Activated T-cell treated with anti-CD3 and anti-CD28 coated beads, Interleukin-2, amount 50 U/mL, for 24 hours (primary cell): ENCODE measurements around the gene KRTAP10-7.
"Not testable (repeated sequence)": the region's sequence is repeated elsewhere in the genome, so short reads cannot be mapped to it uniquely, and the experiment has no call there.

Source experiments
- DNase-seq: peaks from one replicate; pipeline ENCODE4 v3.0.0-alpha.2; 2020
- H3K27ac Mint-ChIP-seq: 2 replicates; pipeline ENCODE4 v1.8.0; 2020; ENCODE audit warnings: mild to moderate bottlenecking, mixed read lengths
- H3K27me3 Mint-ChIP-seq: 2 replicates; pipeline ENCODE4 v1.8.0; 2020; ENCODE audit warnings: mixed read lengths
- H3K36me3 Mint-ChIP-seq: 2 replicates; pipeline ENCODE4 v1.8.0; 2020; ENCODE audit warnings: low read depth, mixed read lengths
- H3K4me1 Mint-ChIP-seq: 2 replicates; pipeline ENCODE4 v1.8.0; 2020; ENCODE audit warnings: low read depth, mixed read lengths
- H3K4me3 Mint-ChIP-seq: 2 replicates; pipeline ENCODE4 v1.8.0; 2020; ENCODE audit warnings: mild to moderate bottlenecking, moderate library complexity, mixed read lengths
- H3K9me3 Mint-ChIP-seq: 2 replicates; pipeline ENCODE4 v1.8.0; 2020; ENCODE audit warnings: mixed read lengths

KRTAP10-7 gene

DNA sequence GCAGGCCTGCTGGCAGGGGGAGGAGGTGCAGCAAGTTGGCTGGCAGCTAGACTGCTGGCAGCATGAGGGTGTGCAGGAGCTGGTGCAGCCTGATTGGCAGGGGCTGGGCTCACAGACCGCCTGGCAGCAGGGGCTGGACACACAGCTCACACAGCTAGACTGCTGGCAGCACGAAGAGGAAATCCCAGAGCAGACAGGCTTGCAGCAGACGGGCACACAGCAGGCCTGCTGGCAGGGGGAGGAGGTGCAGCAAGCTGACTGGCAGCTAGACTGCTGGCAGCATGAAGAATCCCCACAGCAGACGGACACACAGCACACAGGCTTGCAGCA, 8.6 kb upstream of the KRTAP10-7 start:
- DNase-seq = peak; percentile 23
- H3K4me1 Mint-ChIP-seq, H3K4me3 Mint-ChIP-seq, H3K27me3 Mint-ChIP-seq, H3K9me3 Mint-ChIP-seq, H3K27ac Mint-ChIP-seq, H3K36me3 Mint-ChIP-seq: not testable (repeated sequence)

DNA sequence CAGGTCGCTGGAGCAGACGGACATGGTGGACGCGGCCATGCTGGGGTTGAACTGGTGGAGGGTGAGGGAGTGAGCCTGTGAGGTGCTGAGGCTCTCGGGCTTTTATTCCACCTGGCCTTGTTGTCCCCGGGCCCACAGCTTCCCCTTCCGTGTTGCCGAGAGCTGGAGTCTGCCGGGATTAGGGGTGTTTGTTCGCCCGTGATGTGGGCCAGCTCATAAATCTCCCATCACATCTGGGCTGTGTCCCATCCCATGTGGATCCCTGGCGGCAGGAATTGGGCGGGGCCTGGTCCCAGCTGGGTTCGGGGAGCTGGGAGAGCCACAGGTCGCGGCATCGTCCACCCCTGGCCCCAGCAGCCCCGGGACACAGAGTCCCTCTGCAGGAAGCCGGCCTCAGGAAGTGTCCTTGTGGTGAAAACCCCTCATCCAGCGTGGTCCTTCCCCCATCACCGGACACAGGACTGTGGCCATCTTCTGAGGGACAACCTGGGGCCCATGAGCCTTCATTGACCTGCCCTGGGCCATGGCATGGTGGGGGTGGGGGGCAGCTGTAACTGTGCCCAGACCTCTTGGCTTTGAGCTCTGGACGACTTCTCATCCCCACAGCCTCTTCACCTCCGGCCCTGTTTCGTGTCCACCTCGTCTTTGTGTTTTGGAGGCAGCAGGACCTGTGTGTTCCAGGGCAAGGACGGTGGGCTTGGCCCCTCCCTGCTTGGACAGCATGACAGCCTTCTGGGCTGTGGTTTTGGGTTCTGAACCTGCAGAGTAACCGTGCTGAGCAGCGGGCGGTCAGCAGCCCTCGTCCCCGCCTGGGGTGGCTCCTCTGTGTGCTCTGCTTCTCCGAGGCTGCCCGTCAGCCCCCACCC, 7.7 kb upstream of the KRTAP10-7 start, which contains the start of gene KRTAP10-6:
Gene KRTAP10-6 (minus strand): TSS at position 60 of the 866 bp plus-strand sequence. CDS start 21 bp downstream, at position 39.
- no peaks in the 10 kb centered on the region for H3K9me3 Mint-ChIP-seq
- H3K36me3 Mint-ChIP-seq = no peaks in the 10 kb centered on the region
- H3K27ac Mint-ChIP-seq = no peak within 1 kb of the TSS
- H3K4me3 Mint-ChIP-seq = no peak within 1 kb of the TSS
- H3K27me3 Mint-ChIP-seq = peaks cover 4% of the 10 kb centered on the region
- peak; percentile 14 for DNase-seq
- H3K4me1 Mint-ChIP-seq = no peaks in the 10 kb centered on the region

- no peaks in the 10 kb centered on the region for H3K4me1 Mint-ChIP-seq
- H3K36me3 Mint-ChIP-seq = no peaks in the 10 kb centered on the region
- no peaks in the 10 kb centered on the region for H3K9me3 Mint-ChIP-seq
- H3K27ac Mint-ChIP-seq = no peak overlapping the region
- DNase-seq = no peak
- peaks cover 4% of the 10 kb centered on the region for H3K27me3 Mint-ChIP-seq
- no peak overlapping the region for H3K4me3 Mint-ChIP-seq
These were observed 6.6 kb upstream of the KRTAP10-7 start for GRCh38 chr21:44593598-44594405.

DNA sequence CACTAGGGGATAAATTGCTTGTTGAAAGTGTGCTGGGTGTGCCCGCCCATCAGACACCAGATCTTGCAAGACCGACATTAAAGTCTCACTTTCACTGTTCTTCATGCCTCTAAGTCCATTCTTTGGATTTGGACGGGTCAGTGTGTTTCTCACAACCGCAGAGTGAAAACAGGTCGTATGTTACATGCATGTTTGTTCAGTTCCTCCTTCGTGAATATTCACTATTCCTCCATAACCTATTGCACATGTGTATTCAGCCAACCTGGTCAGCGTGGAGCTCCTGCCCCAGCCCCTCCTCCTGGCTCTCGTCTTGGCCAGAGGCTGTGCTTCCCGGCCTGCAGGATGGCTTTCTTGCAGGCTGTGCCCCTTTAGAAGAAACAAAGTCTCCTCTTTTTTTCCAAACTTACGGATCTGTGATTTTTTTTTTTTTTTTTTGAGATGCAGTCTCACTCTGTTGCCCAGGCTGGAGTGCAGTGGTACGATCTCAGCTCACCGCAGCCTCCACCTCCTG, 5.9 kb upstream of the KRTAP10-7 start:
- H3K27me3 Mint-ChIP-seq = peaks cover under 1% of the 10 kb centered on the region
- H3K4me3 Mint-ChIP-seq = no peak overlapping the region
- no peak for DNase-seq
- H3K27ac Mint-ChIP-seq = no peak overlapping the region
- H3K9me3 Mint-ChIP-seq = no peaks in the 10 kb centered on the region
- H3K4me1 Mint-ChIP-seq = no peaks in the 10 kb centered on the region
- no peaks in the 10 kb centered on the region for H3K36me3 Mint-ChIP-seq

- Mint-ChIP-seq H3K4me3 (no peak overlapping the region), H3K36me3 (no peaks in the 10 kb centered on the region), H3K9me3 (no peaks in the 10 kb centered on the region), H3K4me1 (no peaks in the 10 kb centered on the region), H3K27ac (no peak overlapping the region), H3K27me3 (no peaks in the 10 kb centered on the region)
- no peak for DNase-seq
These were observed 4.9 kb upstream of the KRTAP10-7 start for GRCh38 chr21:44595524-44595923.

- H3K4me1 Mint-ChIP-seq = no peaks in the 10 kb centered on the region
These were observed 4.2 kb upstream of the KRTAP10-7 start for GRCh38 chr21:44596068-44596725.

GRCh38 chr21:44598061-44598460, 2.3 kb upstream of the KRTAP10-7 start:
- Mint-ChIP-seq H3K36me3 (no peaks in the 10 kb centered on the region), H3K4me1 (no peaks in the 10 kb centered on the region), H3K9me3 (no peaks in the 10 kb centered on the region), H3K27ac (no peak overlapping the region), H3K4me3 (no peak overlapping the region), H3K27me3 (peaks cover 5% of the 10 kb centered on the region)
- no peak for DNase-seq

More at GRCh38 chr21:44596068-44596725, 4.2 kb upstream of the KRTAP10-7 start:
- DNase-seq = peak; percentile 21
- H3K4me3 Mint-ChIP-seq = no peak overlapping the region
- H3K9me3 Mint-ChIP-seq = no peaks in the 10 kb centered on the region
- H3K27me3 Mint-ChIP-seq = no peaks in the 10 kb centered on the region
- no peaks in the 10 kb centered on the region for H3K36me3 Mint-ChIP-seq
- H3K27ac Mint-ChIP-seq = no peak overlapping the region

DNA sequence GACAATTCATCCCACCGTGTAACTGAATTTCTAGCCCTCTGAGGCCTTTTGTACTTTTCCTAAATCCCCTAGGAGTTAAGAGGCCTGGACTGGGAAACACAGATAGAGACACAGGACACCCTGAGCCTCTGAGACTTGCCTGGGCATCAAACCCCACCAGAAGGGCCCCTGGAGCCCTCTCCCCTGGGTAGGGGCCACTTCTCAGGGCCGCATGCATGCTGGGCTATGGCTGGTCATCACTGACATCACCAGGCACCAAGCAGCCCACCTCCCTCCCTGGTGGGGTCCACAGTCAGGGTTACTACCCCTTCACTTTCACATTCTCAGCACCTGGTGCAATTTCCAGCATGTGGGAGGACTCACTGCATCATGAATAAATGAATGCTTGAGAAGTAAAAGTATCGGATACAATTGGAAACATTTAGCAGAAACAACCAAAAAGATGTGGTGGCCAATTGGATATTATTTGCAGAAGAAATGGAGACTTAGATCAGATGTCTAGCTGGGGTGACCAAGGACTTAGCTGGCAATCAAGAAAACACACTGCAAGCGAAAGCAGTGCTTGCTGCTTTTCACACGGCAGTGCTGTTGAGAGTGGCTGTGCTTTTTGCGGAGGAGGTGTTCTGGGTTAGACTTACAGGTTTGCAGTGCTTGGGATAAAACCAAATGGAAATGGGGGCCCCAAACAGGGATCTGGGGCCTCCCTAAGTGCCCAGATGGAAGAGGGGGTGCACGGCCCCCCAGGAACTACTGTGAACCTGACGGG, 950 bp upstream of the KRTAP10-7 start:
- H3K4me1 Mint-ChIP-seq = no peaks in the 10 kb centered on the region
- peaks cover 5% of the 10 kb centered on the region for H3K27me3 Mint-ChIP-seq
- H3K27ac Mint-ChIP-seq = no peak overlapping the region
- DNase-seq = no peak
- H3K9me3 Mint-ChIP-seq = no peaks in the 10 kb centered on the region
- no peak overlapping the region for H3K4me3 Mint-ChIP-seq
- no peaks in the 10 kb centered on the region for H3K36me3 Mint-ChIP-seq

GRCh38 chr21:44601091-44601490, 694 bp downstream of the KRTAP10-7 start:
- DNase-seq, H3K27ac Mint-ChIP-seq, H3K36me3 Mint-ChIP-seq, H3K4me3 Mint-ChIP-seq, H3K9me3 Mint-ChIP-seq, H3K27me3 Mint-ChIP-seq, H3K4me1 Mint-ChIP-seq: not testable (repeated sequence)

DNA sequence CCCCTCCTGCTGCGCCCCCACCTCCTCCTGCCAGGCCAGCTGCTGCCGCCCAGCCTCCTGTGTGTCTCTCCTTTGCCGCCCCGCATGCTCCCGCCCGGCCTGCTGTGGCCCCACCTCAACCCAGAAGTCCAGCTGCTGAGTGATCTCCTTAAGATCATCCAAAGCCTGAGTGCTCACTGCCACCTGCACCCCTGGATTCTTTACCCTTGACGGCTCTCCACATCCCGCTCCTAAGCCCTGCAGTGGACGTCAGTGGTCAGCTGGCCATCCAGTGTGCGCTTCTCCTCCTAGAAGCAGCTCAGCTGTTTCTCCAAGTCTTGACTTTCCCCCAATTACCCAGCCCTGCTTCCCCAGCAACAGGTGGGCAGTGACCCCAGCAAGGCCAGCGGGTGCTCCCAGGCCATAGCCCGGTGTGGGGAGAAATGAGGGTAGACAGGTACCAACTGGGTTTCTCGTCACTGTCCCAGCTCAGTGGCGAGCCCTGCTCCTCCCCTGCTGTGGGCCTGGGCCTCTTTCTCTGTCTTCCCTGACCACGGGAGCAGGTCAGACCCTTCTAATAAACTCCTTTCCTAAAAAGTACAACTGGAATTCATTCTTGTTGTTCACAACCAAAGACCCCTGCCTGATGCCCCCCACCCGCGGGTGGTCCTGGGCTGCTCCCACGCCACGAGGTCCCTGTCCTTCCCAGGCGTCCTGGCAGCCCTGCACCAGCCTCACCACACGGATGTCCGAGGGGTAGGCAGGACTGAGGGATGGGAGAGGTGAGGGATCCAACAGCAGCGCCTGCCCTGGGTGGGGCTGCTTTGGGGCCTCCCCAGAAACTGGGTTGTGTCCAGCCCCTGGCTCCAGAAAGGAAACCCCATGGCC, 1.4 kb downstream of the KRTAP10-7 start:
- no peak overlapping the region for H3K4me3 Mint-ChIP-seq
- H3K4me1 Mint-ChIP-seq = no peaks in the 10 kb centered on the region
- peaks cover 6% of the 10 kb centered on the region for H3K9me3 Mint-ChIP-seq
- peaks cover 5% of the 10 kb centered on the region for H3K27me3 Mint-ChIP-seq
- no peak overlapping the region for H3K27ac Mint-ChIP-seq
- DNase-seq = no peak
- no peaks in the 10 kb centered on the region for H3K36me3 Mint-ChIP-seq

GRCh38 chr21:44602463-44602850, 2.1 kb downstream of the KRTAP10-7 start:
- Mint-ChIP-seq H3K9me3 (peaks cover 6% of the 10 kb centered on the region), H3K27me3 (peaks cover 5% of the 10 kb centered on the region), H3K27ac (no peak overlapping the region), H3K36me3 (no peaks in the 10 kb centered on the region), H3K4me3 (no peak overlapping the region), H3K4me1 (no peaks in the 10 kb centered on the region)
- no peak for DNase-seq

DNA sequence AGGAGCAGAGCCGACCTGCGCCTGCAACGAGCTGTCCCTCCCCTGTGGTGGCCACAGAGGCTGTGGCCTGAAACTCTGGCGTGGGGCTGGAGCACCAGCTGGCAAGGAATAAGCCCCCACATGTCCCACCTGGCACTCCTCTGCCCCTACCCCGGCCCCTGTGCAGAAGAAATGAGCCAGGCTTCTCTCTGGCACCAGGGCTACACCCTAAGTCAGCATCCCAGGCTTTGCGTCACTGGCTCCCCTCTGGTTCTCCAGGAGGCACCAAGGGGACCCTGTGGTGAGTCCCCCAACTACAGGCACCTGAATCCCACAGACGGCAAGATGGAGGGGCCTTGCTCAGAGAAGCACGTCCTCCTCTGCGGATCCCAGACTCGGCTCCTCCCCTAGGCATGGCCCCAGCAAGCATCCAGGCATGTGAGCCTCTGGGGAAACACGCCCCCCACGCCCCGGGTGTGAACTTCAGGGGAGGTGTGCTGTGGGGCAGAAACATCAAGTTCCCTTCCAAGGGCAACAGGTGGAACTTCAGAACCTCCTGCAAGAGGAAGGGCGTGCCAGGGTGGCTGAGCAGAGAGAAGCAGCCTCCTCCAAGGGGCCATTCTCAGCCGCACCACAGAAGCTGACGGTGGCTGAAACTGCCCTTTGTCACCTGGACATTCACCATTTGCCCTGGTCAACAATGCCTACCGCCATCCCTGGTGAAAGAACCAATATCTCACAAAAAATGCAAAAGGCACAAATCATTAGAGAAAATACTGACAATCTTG, 2.9 kb downstream of the KRTAP10-7 start:
- no peaks in the 10 kb centered on the region for H3K4me1 Mint-ChIP-seq
- no peak for DNase-seq
- H3K27ac Mint-ChIP-seq = no peak overlapping the region
- no peak overlapping the region for H3K4me3 Mint-ChIP-seq
- H3K36me3 Mint-ChIP-seq = no peaks in the 10 kb centered on the region
- peaks cover 6% of the 10 kb centered on the region for H3K9me3 Mint-ChIP-seq
- H3K27me3 Mint-ChIP-seq = peaks cover 5% of the 10 kb centered on the region

DNA sequence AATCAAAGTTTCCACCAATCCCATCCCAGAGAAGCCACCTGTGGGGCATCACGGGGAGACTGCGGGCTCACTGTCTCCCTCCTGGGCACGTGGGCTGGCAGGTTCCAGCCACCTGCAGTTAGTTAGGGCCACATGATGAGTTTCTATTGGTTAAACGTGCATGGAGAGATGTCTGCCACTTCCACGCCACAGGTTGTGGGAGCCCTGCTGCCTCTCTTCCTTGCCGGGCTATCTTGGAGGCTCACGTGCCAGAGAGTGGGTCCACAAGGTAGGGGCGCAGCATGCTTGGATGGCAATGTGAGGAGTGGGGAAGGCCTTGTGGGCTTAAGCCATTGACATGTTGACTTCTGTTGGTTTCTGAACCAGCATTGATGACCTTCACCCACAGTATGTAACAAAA, 3.5 kb downstream of the KRTAP10-7 start:
- no peaks in the 10 kb centered on the region for H3K4me1 Mint-ChIP-seq
- H3K36me3 Mint-ChIP-seq = no peaks in the 10 kb centered on the region
- no peak overlapping the region for H3K4me3 Mint-ChIP-seq
- H3K9me3 Mint-ChIP-seq = peaks cover 8% of the 10 kb centered on the region
- H3K27me3 Mint-ChIP-seq = peaks cover 5% of the 10 kb centered on the region
- DNase-seq = no peak
- H3K27ac Mint-ChIP-seq = no peak overlapping the region
